KG1 (cell line): ENCODE measurements around the gene DLL3.

Experiments
- DNase-seq: peaks from one replicate; lab custom pipeline; 2025; lab: John Stamatoyannopoulos, UW

DLL3 gene

DNA sequence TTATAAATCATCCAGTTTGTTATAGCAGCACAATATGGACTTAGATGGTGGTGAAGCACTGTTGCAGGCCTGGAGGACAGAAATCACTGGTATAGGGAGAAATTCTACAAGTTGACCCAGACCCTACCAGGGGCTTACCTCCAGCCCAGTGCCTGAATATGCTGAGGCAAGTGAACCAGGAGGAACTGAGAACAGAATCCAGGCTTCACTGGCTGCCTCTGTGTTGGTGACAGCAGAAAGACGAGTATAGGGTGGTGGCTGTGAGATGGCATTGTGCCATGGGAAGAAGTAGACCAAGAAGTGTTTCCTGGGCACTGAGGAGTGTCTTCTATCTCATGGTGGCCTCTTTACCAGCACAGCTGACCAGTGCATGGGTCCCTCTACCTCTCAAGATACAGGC lies 57.1 kb downstream of the DLL3 start:
- DNase-seq, result no peak
